Memory B cell (primary cell): ENCODE data around the gene LY86.

Experiments
- ATAC-seq: fragments of 150-1000 bp; cut with Tn5 transposase; 2 replicates; pipeline ENCODE4 v1.10.0; 2021; ENCODE audit warnings: low read depth, mild to moderate bottlenecking, moderate library complexity
- DNase-seq, 2 donors: peaks; one replicate each; pipeline ENCODE4 v3.0.0; 2022; ENCODE audit warnings: low spot score in 2 of 2
- H3K27ac Mint-ChIP-seq: one replicate; pipeline ENCODE4 v1.8.0; 2022; ENCODE audit warnings: mild to moderate bottlenecking, moderate library complexity, mixed read lengths
- H3K27me3 Mint-ChIP-seq: one replicate; pipeline ENCODE4 v1.8.0; 2022; ENCODE audit warnings: mixed read lengths
- H3K36me3 Mint-ChIP-seq: one replicate; pipeline ENCODE4 v1.8.0; 2022; ENCODE audit warnings: mild to moderate bottlenecking, mixed read lengths
- H3K4me1 Mint-ChIP-seq: one replicate; pipeline ENCODE4 v1.8.0; 2022; ENCODE audit warnings: mixed read lengths
- H3K4me3 Mint-ChIP-seq: one replicate; pipeline ENCODE4 v1.8.0; 2022; ENCODE audit warnings: mild to moderate bottlenecking, moderate library complexity, mixed read lengths
- H3K9me3 Mint-ChIP-seq: one replicate; pipeline ENCODE4 v1.8.0; 2022; ENCODE audit warnings: mixed read lengths

LY86 gene

GRCh38 chr6:6583836-6584235 lies 4.7 kb upstream of the LY86 start:
- ATAC-seq (no peak), DNase-seq (no peak)
- Mint-ChIP-seq H3K4me3 (peak overlapping the region; percentile 52), H3K27me3 (no peaks in the 10 kb centered on the region), H3K27ac (no peak overlapping the region), H3K9me3 (no peaks in the 10 kb centered on the region), H3K36me3 (peaks cover 14% of the 10 kb centered on the region), H3K4me1 (peaks cover 50% of the 10 kb centered on the region)

GRCh38 chr6:6584310-6585002 lies 4.1 kb upstream of the LY86 start:
- H3K4me1 Mint-ChIP-seq, result peaks cover 48% of the 10 kb centered on the region
- ATAC-seq, result peak; percentile 21
- H3K27me3 Mint-ChIP-seq, result no peaks in the 10 kb centered on the region
- H3K36me3 Mint-ChIP-seq, result peaks cover 12% of the 10 kb centered on the region
- H3K4me3 Mint-ChIP-seq, result peak overlapping the region; percentile 58
- H3K27ac Mint-ChIP-seq, result peak overlapping the region; percentile 67
- H3K9me3 Mint-ChIP-seq, result no peaks in the 10 kb centered on the region
- peak in 1 of 2 donors; percentile 15 for DNase-seq

- H3K4me3 Mint-ChIP-seq, result peak overlapping the region; percentile 58
- H3K27me3 Mint-ChIP-seq, result no peaks in the 10 kb centered on the region
- no peaks in the 10 kb centered on the region for H3K9me3 Mint-ChIP-seq
- H3K36me3 Mint-ChIP-seq, result peaks cover 8% of the 10 kb centered on the region
- ATAC-seq, result no peak
- DNase-seq, result no peak
- H3K27ac Mint-ChIP-seq, result peak overlapping the region; percentile 67
- peaks cover 46% of the 10 kb centered on the region for H3K4me1 Mint-ChIP-seq
Measured at GRCh38 chr6:6585003-6585311, 3.6 kb upstream of the LY86 start.

- H3K4me3 Mint-ChIP-seq, result peak overlapping the region; percentile 98
- no peaks in the 10 kb centered on the region for H3K27me3 Mint-ChIP-seq
- H3K27ac Mint-ChIP-seq, result peak overlapping the region; percentile 95
- H3K9me3 Mint-ChIP-seq, result no peaks in the 10 kb centered on the region
- no peak for DNase-seq
- no peak for ATAC-seq
- H3K36me3 Mint-ChIP-seq, result peaks cover 8% of the 10 kb centered on the region
- peaks cover 53% of the 10 kb centered on the region for H3K4me1 Mint-ChIP-seq
Measured at GRCh38 chr6:6586167-6586566, 2.4 kb upstream of the LY86 start.

GRCh38 chr6:6586671-6587526 lies 1.6 kb upstream of the LY86 start:
- Mint-ChIP-seq H3K27ac (peak overlapping the region; percentile 95), H3K4me3 (peak overlapping the region; percentile 98), H3K9me3 (no peaks in the 10 kb centered on the region), H3K36me3 (peaks cover 11% of the 10 kb centered on the region), H3K27me3 (no peaks in the 10 kb centered on the region), H3K4me1 (peaks cover 58% of the 10 kb centered on the region)
- peak; percentile 50 to 51 for DNase-seq
- ATAC-seq, result peak; percentile 49

- Mint-ChIP-seq H3K27me3 (no peaks in the 10 kb centered on the region), H3K4me1 (peaks cover 66% of the 10 kb centered on the region), H3K36me3 (peaks cover 11% of the 10 kb centered on the region), H3K4me3 (peak overlapping the region; percentile 98), H3K9me3 (no peaks in the 10 kb centered on the region), H3K27ac (peak overlapping the region; percentile 95)
- no peak for DNase-seq
- ATAC-seq, result no peak
Measured at GRCh38 chr6:6587696-6588063, 840 bp upstream of the LY86 start.

- Mint-ChIP-seq H3K36me3 (peaks cover 15% of the 10 kb centered on the region), H3K27me3 (no peaks in the 10 kb centered on the region), H3K4me1 (peaks cover 74% of the 10 kb centered on the region), H3K9me3 (no peaks in the 10 kb centered on the region), H3K27ac (peak overlapping the region; percentile 95), H3K4me3 (peak overlapping the region; percentile 98)
- DNase-seq (peak in 1 of 2 donors; percentile 31), ATAC-seq (peak; percentile 23)
Measured at GRCh38 chr6:6588924-6589709, 597 bp downstream of the LY86 start.

- peaks cover 23% of the 10 kb centered on the region for H3K36me3 Mint-ChIP-seq
- H3K27me3 Mint-ChIP-seq, result no peaks in the 10 kb centered on the region
- no peak for DNase-seq
- peaks cover 1% of the 10 kb centered on the region for H3K9me3 Mint-ChIP-seq
- H3K27ac Mint-ChIP-seq, result peak overlapping the region; percentile 95
- ATAC-seq, result no peak
- H3K4me3 Mint-ChIP-seq, result peak overlapping the region; percentile 98
- peaks cover 75% of the 10 kb centered on the region for H3K4me1 Mint-ChIP-seq
Measured at GRCh38 chr6:6590530-6590929, 2.0 kb downstream of the LY86 start.

- ATAC-seq (peak; percentile 60), DNase-seq (peak; percentile 42 to 52)
- Mint-ChIP-seq H3K9me3 (peaks cover 1% of the 10 kb centered on the region), H3K4me3 (peak overlapping the region; percentile 98), H3K36me3 (peaks cover 29% of the 10 kb centered on the region), H3K27ac (peak overlapping the region; percentile 95), H3K27me3 (no peaks in the 10 kb centered on the region), H3K4me1 (peaks cover 84% of the 10 kb centered on the region)
Measured at GRCh38 chr6:6591778-6592465, 3.4 kb downstream of the LY86 start.

- peaks cover 80% of the 10 kb centered on the region for H3K4me1 Mint-ChIP-seq
- ATAC-seq (no peak), DNase-seq (no peak)
- H3K36me3 Mint-ChIP-seq, result peaks cover 29% of the 10 kb centered on the region
- peaks cover 1% of the 10 kb centered on the region for H3K9me3 Mint-ChIP-seq
- peak overlapping the region; percentile 98 for H3K4me3 Mint-ChIP-seq
- H3K27ac Mint-ChIP-seq, result peak overlapping the region; percentile 95
- H3K27me3 Mint-ChIP-seq, result no peaks in the 10 kb centered on the region
Measured at GRCh38 chr6:6592826-6593475, 4.4 kb downstream of the LY86 start.

- no peak for DNase-seq
- Mint-ChIP-seq H3K36me3 (peaks cover 35% of the 10 kb centered on the region), H3K27ac (peak overlapping the region; percentile 95), H3K9me3 (peaks cover 1% of the 10 kb centered on the region), H3K27me3 (no peaks in the 10 kb centered on the region), H3K4me1 (peaks cover 79% of the 10 kb centered on the region), H3K4me3 (peak overlapping the region; percentile 98)
- ATAC-seq, result no peak
Measured at GRCh38 chr6:6593867-6594468, 5.4 kb downstream of the LY86 start.

- H3K27ac Mint-ChIP-seq, result peak overlapping the region; percentile 95
- H3K4me1 Mint-ChIP-seq, result peaks cover 79% of the 10 kb centered on the region
- peaks cover 39% of the 10 kb centered on the region for H3K36me3 Mint-ChIP-seq
- ATAC-seq (no peak), DNase-seq (no peak)
- no peaks in the 10 kb centered on the region for H3K27me3 Mint-ChIP-seq
- H3K4me3 Mint-ChIP-seq, result peak overlapping the region; percentile 34
- peaks cover 1% of the 10 kb centered on the region for H3K9me3 Mint-ChIP-seq
Measured at GRCh38 chr6:6595025-6595424, 6.5 kb downstream of the LY86 start.

- peaks cover 77% of the 10 kb centered on the region for H3K4me1 Mint-ChIP-seq
- H3K27ac Mint-ChIP-seq, result peak overlapping the region; percentile 50
- H3K36me3 Mint-ChIP-seq, result peaks cover 39% of the 10 kb centered on the region
Measured at GRCh38 chr6:6595952-6596351, 7.4 kb downstream of the LY86 start.

More at GRCh38 chr6:6595952-6596351, 7.4 kb downstream of the LY86 start:
- ATAC-seq (no peak), DNase-seq (no peak)
- H3K9me3 Mint-ChIP-seq, result peaks cover 1% of the 10 kb centered on the region
- H3K27me3 Mint-ChIP-seq, result no peaks in the 10 kb centered on the region
- no peak overlapping the region for H3K4me3 Mint-ChIP-seq
